Astrocyte of the cerebellum (primary cell): ENCODE results near the gene ZNF423.

ENCODE experiments used
- DNase-seq: peaks from one replicate; pipeline ENCODE4 v3.0.0-alpha.2; 2011; ENCODE audit warnings: low read depth
- H3K4me3 ChIP-seq: 2 replicates; pipeline ENCODE4 v1.5.1; 2011; ENCODE audit warnings: mild to moderate bottlenecking, low read depth, low read length, moderate library complexity
- CTCF ChIP-seq: IDR thresholded peaks from 2 replicates; pipeline ENCODE4 v1.5.1; 2012; ENCODE audit warnings: low read length, low read depth, moderate library complexity, mild to moderate bottlenecking; ENCODE audit errors: missing control alignments
- in situ Hi-C: cut with HindIII; loops from 2 replicates; pipeline ENCODE4 v1.10.0; 2017; ENCODE audit warnings: low sequenced_read_pairs

Gene ZNF423

GRCh38 chr16:49628148-49628547 is 227.8 kb downstream of the ZNF423 start:
- TF ChIP-seq CTCF = no peak
- in situ Hi-C loops = no loop called here
- H3K4me3 ChIP-seq = no peak overlapping the region
- DNase-seq = no peak

GRCh38 chr16:49625311-49626065 is 230.4 kb downstream of the ZNF423 start:
- no peak overlapping the region for H3K4me3 ChIP-seq
- DNase-seq = no peak
- TF ChIP-seq CTCF = no peak
- in situ Hi-C loops = no loop called here

GRCh38 chr16:49623501-49624266 is 232.2 kb downstream of the ZNF423 start:
- no peak for TF ChIP-seq CTCF
- H3K4me3 ChIP-seq = no peak overlapping the region
- in situ Hi-C loops = no loop called here
- DNase-seq = no peak

GRCh38 chr16:49622421-49623402 is 233.2 kb downstream of the ZNF423 start:
- H3K4me3 ChIP-seq = no peak overlapping the region
- in situ Hi-C loops = no loop called here
- no peak for DNase-seq
- no peak for TF ChIP-seq CTCF

GRCh38 chr16:49622084-49622390 is 233.9 kb downstream of the ZNF423 start:
- no peak for TF ChIP-seq CTCF
- DNase-seq = no peak
- no peak overlapping the region for H3K4me3 ChIP-seq
- in situ Hi-C loops = no loop called here
